ENCODE data around the gene LRRC73. TPM values are rescaled to one million over a fixed set of nuclear protein-coding genes. Genes with fewer than 3 reads are reported as not detected.

Gene LRRC73
- total RNA-seq, 1 experiment from 2014 or later, result 0.22 TPM

DNA sequence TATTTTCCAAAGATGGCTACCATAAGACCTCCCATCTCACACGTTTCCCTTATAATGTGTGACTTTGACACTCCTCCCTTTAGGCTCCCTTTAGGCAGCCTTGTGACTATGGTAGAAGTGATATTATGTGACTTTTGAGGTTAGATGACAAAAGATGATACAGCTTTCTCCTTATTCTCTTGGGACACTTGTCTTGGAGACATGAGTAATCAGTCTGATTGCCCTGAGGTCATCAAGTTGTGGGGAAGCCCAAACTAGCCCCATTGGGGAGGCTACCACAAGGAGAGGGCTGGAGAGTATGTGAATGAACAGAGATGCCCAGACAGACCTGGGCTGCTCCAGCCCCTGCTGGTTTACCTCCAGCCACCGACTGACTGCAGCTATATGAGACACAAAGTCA, 44.2 kb downstream of the LRRC73 start:
- TF ChIP-seq EZH2phosphoT487 (IDR thresholded peaks at IDR 0.05; ENCODE audit: borderline replicate concordance, low read length), result no peak
- TF ChIP-seq CTCF (conservative IDR thresholded peaks at IDR 0.05; ENCODE audit: low read depth, low read length), result no peak
- TF ChIP-seq EZH2 (IDR thresholded peaks at IDR 0.05; ENCODE audit: low read length, unreplicated experiment), result no peak
- Histone ChIP-seq H3K9me2 (replicated peaks; ENCODE audit: low read length) (no peaks in the 10 kb centered on the region), H4K20me1 (ENCODE audit: low read length) (no peaks in the 10 kb centered on the region), H2AFZ (ENCODE audit: low read length) (no peak overlapping the region), H3K9me3 (ENCODE audit: low read length) (no peaks in the 10 kb centered on the region), H3K9ac (ENCODE audit: low read length) (no peak overlapping the region), H3K27ac (ENCODE audit: low read length) (no peak overlapping the region), H3K4me3 (ENCODE audit: low read length) (no peak overlapping the region), H3K79me2 (ENCODE audit: low read length) (no peaks in the 10 kb centered on the region), H3K36me3 (ENCODE audit: low read depth, low read length) (no peaks in the 10 kb centered on the region), H3F3A (ENCODE audit: low read length, unreplicated experiment) (no peaks in the 10 kb centered on the region), H3K27me3 (ENCODE audit: low read length) (no peaks in the 10 kb centered on the region; the same call in 1 of the 2 replicates), H3K4me2 (ENCODE audit: low read length) (no peak overlapping the region), H3K4me1 (ENCODE audit: insufficient read depth, low read length) (no peaks in the 10 kb centered on the region)
- intact Hi-C loops (cut with micrococcal nuclease), result no loop called here
- DNase-seq, result no peak
- no TSS peak for BruUV-seq (replicated peaks)
- no peak for ATAC-seq
- ChIA-PET CTCF (no interaction called here), POLR2A (ENCODE audit: unreplicated experiment) (no interaction called here)

GRCh38 chr6:43464337-43464736, 45.8 kb downstream of the LRRC73 start:
- Histone ChIP-seq H3K4me1 (ENCODE audit: insufficient read depth, low read length) (no peaks in the 10 kb centered on the region), H3K9me3 (ENCODE audit: low read length) (no peaks in the 10 kb centered on the region), H3K27me3 (ENCODE audit: low read length) (no peaks in the 10 kb centered on the region; the same call in 1 of the 2 replicates), H3K4me2 (ENCODE audit: low read length) (no peak overlapping the region), H2AFZ (ENCODE audit: low read length) (no peak overlapping the region), H3K9ac (ENCODE audit: low read length) (no peak overlapping the region), H3F3A (ENCODE audit: low read length, unreplicated experiment) (no peaks in the 10 kb centered on the region), H4K20me1 (ENCODE audit: low read length) (no peaks in the 10 kb centered on the region), H3K36me3 (ENCODE audit: low read depth, low read length) (no peaks in the 10 kb centered on the region), H3K9me2 (replicated peaks; ENCODE audit: low read length) (no peaks in the 10 kb centered on the region), H3K27ac (ENCODE audit: low read length) (no peak overlapping the region), H3K4me3 (ENCODE audit: low read length) (no peak overlapping the region), H3K79me2 (ENCODE audit: low read length) (no peaks in the 10 kb centered on the region)
- TF ChIP-seq EZH2 (IDR thresholded peaks at IDR 0.05; ENCODE audit: low read length, unreplicated experiment) (no peak), CTCF (conservative IDR thresholded peaks at IDR 0.05; ENCODE audit: low read depth, low read length) (no peak), EZH2phosphoT487 (IDR thresholded peaks at IDR 0.05; ENCODE audit: borderline replicate concordance, low read length) (no peak)
- CTCF ChIA-PET, result no interaction called here
- intact Hi-C loops (cut with micrococcal nuclease), result no loop called here
- no TSS peak for BruUV-seq (replicated peaks)
- POLR2A ChIA-PET (ENCODE audit: unreplicated experiment), result no interaction called here
- no peak for DNase-seq
- ATAC-seq, result no peak

GRCh38 chr6:43461936-43462335, 48.2 kb downstream of the LRRC73 start:
- Histone ChIP-seq H3K9me2 (replicated peaks; ENCODE audit: low read length) (no peaks in the 10 kb centered on the region), H4K20me1 (ENCODE audit: low read length) (no peaks in the 10 kb centered on the region), H3K27ac (ENCODE audit: low read length) (no peak overlapping the region), H3K4me3 (ENCODE audit: low read length) (no peak overlapping the region), H2AFZ (ENCODE audit: low read length) (no peak overlapping the region), H3K27me3 (ENCODE audit: low read length) (no peaks in the 10 kb centered on the region; the same call in 1 of the 2 replicates), H3K9ac (ENCODE audit: low read length) (no peak overlapping the region), H3K9me3 (ENCODE audit: low read length) (no peaks in the 10 kb centered on the region), H3K36me3 (ENCODE audit: low read depth, low read length) (no peaks in the 10 kb centered on the region), H3K79me2 (ENCODE audit: low read length) (no peaks in the 10 kb centered on the region), H3F3A (ENCODE audit: low read length, unreplicated experiment) (no peaks in the 10 kb centered on the region), H3K4me2 (ENCODE audit: low read length) (no peak overlapping the region), H3K4me1 (ENCODE audit: insufficient read depth, low read length) (no peaks in the 10 kb centered on the region)
- intact Hi-C loops (cut with micrococcal nuclease), result no loop called here
- no peak for DNase-seq
- no TSS peak for BruUV-seq (replicated peaks)
- no peak for TF ChIP-seq EZH2 (IDR thresholded peaks at IDR 0.05; ENCODE audit: low read length, unreplicated experiment)
- no peak for TF ChIP-seq EZH2phosphoT487 (IDR thresholded peaks at IDR 0.05; ENCODE audit: borderline replicate concordance, low read length)
- no peak for TF ChIP-seq CTCF (conservative IDR thresholded peaks at IDR 0.05; ENCODE audit: low read depth, low read length)
- no peak for ATAC-seq
- ChIA-PET CTCF (no interaction called here), POLR2A (ENCODE audit: unreplicated experiment) (no interaction called here)

All from PC-3 (cell line).